GM12878 (cell line): ENCODE measurements around the gene KCNG1. TPM values are rescaled to one million over a fixed set of nuclear protein-coding genes. Genes with fewer than 3 reads are reported as not detected.

Experiments
- ATAC-seq: fragments of 200-7000 bp; cut with Tn5 transposase; 3 replicates; pipeline ENCODE4 v1.9.1; 2020; ENCODE audit warnings: mild to moderate bottlenecking, moderate library complexity
- BruUV-seq: library from RNA; stranded (reverse); fragments of 400-500 nt; replicated peaks from 2 replicates; lab custom pipeline; 2021; lab: Mats Ljungman, UMichigan
- CTCF ChIA-PET: fragments of 300-600 bp; sonication (Branson Sonifier 250); formaldehyde crosslinking; extraction: SDS; loops from one replicate; lab custom pipeline; 2021; ENCODE audit warnings: inconsistent platforms; lab: Yijun Ruan, JAX
- POLR2A ChIA-PET: fragments of 350-600 bp; formaldehyde crosslinking; extraction: SDS; loops from one replicate; lab custom pipeline; 2021; ENCODE audit warnings: inconsistent platforms; lab: Charles Lee
- RAD21 ChIA-PET: fragments of 300-600 bp; sonication (Branson Sonifier 250); formaldehyde crosslinking; loops from one replicate; lab custom pipeline; 2023; ENCODE audit warnings: antibody characterized with exemption; ENCODE audit not compliant: unreplicated experiment; lab: Charles Lee
- SMC1A ChIA-PET: fragments of 300-600 bp; sonication (Branson Sonifier 250); formaldehyde crosslinking; loops from one replicate; lab custom pipeline; 2023; ENCODE audit not compliant: unreplicated experiment, uncharacterized antibody; lab: Charles Lee
- DNase-seq: peaks from one replicate; pipeline ENCODE4 v3.0.0-alpha.2; 2011; ENCODE audit warnings: low read depth, low spot score
- FAIRE-seq: peaks from 3 replicates; lab custom pipeline; 2011; peaks lifted over from hg19 to GRCh38; lab: Jason Lieb, UNC
- H2AFZ ChIP-seq: 2 replicates; pipeline ENCODE4 v1.6.0; 2011; ENCODE audit warnings: low read depth, low read length, control low read depth; ENCODE audit not compliant: control insufficient read depth
- H3K27ac ChIP-seq: 2 replicates; pipeline ENCODE4 v1.5.1; 2011; ENCODE audit warnings: control low read depth; ENCODE audit not compliant: control insufficient read depth, insufficient read depth
- H3K27me3 ChIP-seq, 2 experiments: replicated peaks in 1 of 2; 2 replicates each; pipeline versions ENCODE4 v1.6.0 to v1.6.1; 2011; ENCODE audit warnings: low read length in 1 of 2; ENCODE audit not compliant: control insufficient read depth in 2 of 2, insufficient read depth in 2 of 2
- H3K36me3 ChIP-seq, 2 experiments: 2 replicates each; pipeline ENCODE4 v1.5.1; 2011; ENCODE audit warnings: low read length in 1 of 2; ENCODE audit not compliant: control insufficient read depth in 2 of 2, insufficient read depth in 2 of 2
- H3K4me1 ChIP-seq: 2 replicates; pipeline ENCODE4 v1.6.1; 2011; ENCODE audit warnings: mild to moderate bottlenecking, low read length, moderate library complexity, mixed read lengths; ENCODE audit not compliant: control insufficient read depth, insufficient read depth
- H3K4me2 ChIP-seq: 2 replicates; pipeline ENCODE4 v1.6.0; 2011; ENCODE audit warnings: control low read depth; ENCODE audit not compliant: control insufficient read depth, insufficient read depth
- H3K4me3 ChIP-seq: fragments of 200-600 bp; sonication (generic); 2 replicates; pipeline ENCODE4 v1.5.1; 2016
- H3K79me2 ChIP-seq: 2 replicates; pipeline ENCODE4 v1.6.0; 2011; ENCODE audit warnings: low read length; ENCODE audit not compliant: control insufficient read depth, insufficient read depth
- H3K9ac ChIP-seq: 2 replicates; pipeline ENCODE4 v1.8.0; 2011; ENCODE audit warnings: low read length, control low read depth, mixed read lengths; ENCODE audit not compliant: control insufficient read depth, insufficient read depth
- H3K9me3 ChIP-seq: replicated peaks from 3 replicates; pipeline ENCODE4 v1.5.1; 2011; ENCODE audit warnings: mild to moderate bottlenecking, low read length; ENCODE audit not compliant: control insufficient read depth, insufficient read depth
- H4K20me1 ChIP-seq: 2 replicates; pipeline ENCODE4 v1.6.0; 2011; ENCODE audit not compliant: control insufficient read depth, insufficient read depth
- FOS ChIP-seq: IDR thresholded peaks from 3 replicates; pipeline ENCODE4 v1.6.1; 2011; ENCODE audit warnings: borderline replicate concordance; ENCODE audit not compliant: insufficient read length; ENCODE audit errors: extremely low read depth
- NR2C2 ChIP-seq: IDR thresholded peaks from 2 replicates; pipeline ENCODE4 v1.6.1; 2011; ENCODE audit warnings: borderline replicate concordance, low read depth; ENCODE audit not compliant: control insufficient read depth, insufficient read length
- YBX1 ChIP-seq: fragments of 450-650 bp; IDR thresholded peaks from 2 replicates; pipeline ENCODE4 v1.6.1; 2016; ENCODE audit warnings: antibody characterized with exemption
- WGBS: methylation state at CpG from one replicate; pipeline ENCODE4 v1.1.6; 2016; ENCODE audit warnings: low lambda C conversion rate; ENCODE audit not compliant: insufficient replicate concordance, insufficient coverage; ENCODE audit errors: missing lambda C conversion rate; 5-methylcytosine and 5-hydroxymethylcytosine counted together
- in situ Hi-C: fragments of 300-500 bp; cut with MboI; formaldehyde crosslinking; loops from 9 replicates; pipeline ENCODE4 v1.14.3; 2018; ENCODE audit warnings: mixed read lengths
- intact Hi-C: fragments of 100-400 bp; cut with micrococcal nuclease; formaldehyde crosslinking; loops from one replicate; pipeline ENCODE4 v1.14.2; 2022; ENCODE audit not compliant: unreplicated experiment
- polyA plus RNA-seq, 11 experiments: library from polyadenylated mRNA; depleted of rRNA in 4 of 11; unstranded in 6 of 11; stranded (reverse) in 5 of 11; fragments of >200 nt; fragmentation: Nextera tagmentation in 4 of 11; fragmentation: Illumina TruSeq in 1 of 11; extraction: Ambion mirVana in 4 of 11; extraction: Trizol in 1 of 11; gene quantifications; 1 replicate in 1 of 11; 2 replicates in 10 of 11; pipeline versions ENCODE4 v1.2.1 to v1.2.3, GENCODE V29; 2011 to 2016; ENCODE audit warnings: inconsistent platforms in 2 of 11, missing spikeins in 2 of 11, low read depth in 1 of 11
- total RNA-seq, 4 experiments: library from RNA; depleted of rRNA in 3 of 4; stranded (reverse); fragments of >200 nt in 3 of 4; fragmentation: Illumina TruSeq in 1 of 4; extraction: Trizol in 1 of 4; gene quantifications; 2 replicates each; pipeline versions ENCODE4 v1.2.1 to v1.2.3, GENCODE V29; 2013 to 2021
- TF ChIP-seq, protein P1 (sequence below): fragments of 450-650 bp; IDR thresholded peaks from 2 replicates; pipeline ENCODE4 v1.6.1; 2017; ENCODE audit warnings: antibody characterized with exemption, mild to moderate bottlenecking, moderate library complexity
- TF ChIP-seq, protein P2 (sequence below): fragments of 450-650 bp; IDR thresholded peaks from 2 replicates; pipeline ENCODE4 v1.6.1; 2018; ENCODE audit warnings: borderline replicate concordance, mild to moderate bottlenecking; ENCODE audit not compliant: partially characterized antibody

The KCNG1 gene
- total and polyA plus RNA-seq, 10 of the 15 experiments (the other 5 are each of a cell fraction or from before 2014, with no cell fraction given), result not detected

DNA sequence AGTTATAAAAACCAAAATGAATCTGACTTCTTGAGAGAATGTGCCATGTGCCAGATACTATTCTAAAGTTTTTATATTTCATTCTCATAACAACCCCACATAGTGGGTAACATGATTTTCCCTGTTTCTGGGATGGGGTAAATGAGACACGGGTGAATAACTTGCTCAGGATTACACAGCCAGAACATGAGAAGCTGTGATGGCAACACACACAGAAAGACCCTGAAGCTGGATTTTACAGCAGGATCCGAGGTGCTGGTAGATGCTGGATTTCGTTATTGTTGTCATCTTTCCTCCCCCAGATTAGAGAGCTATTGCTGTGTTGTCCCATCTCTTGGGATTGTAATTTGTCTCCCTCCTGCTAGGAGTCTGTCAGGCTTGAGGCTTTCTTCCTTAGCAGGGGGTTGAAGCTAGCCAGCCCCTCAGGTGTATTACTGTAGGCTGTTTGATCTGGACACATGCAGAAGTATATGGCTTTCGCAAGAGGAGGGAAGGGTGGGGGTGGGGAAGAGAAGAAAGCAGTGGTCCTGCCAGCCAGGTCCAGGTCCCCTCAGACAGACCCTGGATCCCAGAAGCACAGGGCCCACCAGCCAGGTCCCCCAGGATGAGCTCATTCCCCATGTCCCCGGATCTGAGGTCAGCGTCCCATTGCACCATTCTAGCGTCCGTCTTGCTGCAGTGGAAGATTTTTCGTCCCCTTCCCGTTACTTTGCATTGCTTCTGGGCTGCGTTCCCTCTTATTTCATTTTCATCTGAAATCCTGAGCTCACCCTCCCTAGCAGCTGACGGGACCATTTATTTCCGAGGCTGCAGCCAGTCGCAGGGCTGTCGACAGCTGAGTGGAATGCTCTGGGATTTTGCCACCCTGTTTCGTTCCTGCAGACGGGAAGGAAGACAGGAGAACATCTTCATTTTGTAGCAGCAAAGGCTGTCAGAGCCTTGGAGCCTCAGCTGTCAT lies 7.3 kb upstream of the KCNG1 start:
- no peak overlapping the region for H3K4me3 ChIP-seq
- no peak overlapping the region for H2AFZ ChIP-seq
- H3K27me3 ChIP-seq, result peaks cover 5% of the 10 kb centered on the region in 2 experiments
- no peak overlapping the region for H3K27ac ChIP-seq
- TF ChIP-seq, protein P1, sequence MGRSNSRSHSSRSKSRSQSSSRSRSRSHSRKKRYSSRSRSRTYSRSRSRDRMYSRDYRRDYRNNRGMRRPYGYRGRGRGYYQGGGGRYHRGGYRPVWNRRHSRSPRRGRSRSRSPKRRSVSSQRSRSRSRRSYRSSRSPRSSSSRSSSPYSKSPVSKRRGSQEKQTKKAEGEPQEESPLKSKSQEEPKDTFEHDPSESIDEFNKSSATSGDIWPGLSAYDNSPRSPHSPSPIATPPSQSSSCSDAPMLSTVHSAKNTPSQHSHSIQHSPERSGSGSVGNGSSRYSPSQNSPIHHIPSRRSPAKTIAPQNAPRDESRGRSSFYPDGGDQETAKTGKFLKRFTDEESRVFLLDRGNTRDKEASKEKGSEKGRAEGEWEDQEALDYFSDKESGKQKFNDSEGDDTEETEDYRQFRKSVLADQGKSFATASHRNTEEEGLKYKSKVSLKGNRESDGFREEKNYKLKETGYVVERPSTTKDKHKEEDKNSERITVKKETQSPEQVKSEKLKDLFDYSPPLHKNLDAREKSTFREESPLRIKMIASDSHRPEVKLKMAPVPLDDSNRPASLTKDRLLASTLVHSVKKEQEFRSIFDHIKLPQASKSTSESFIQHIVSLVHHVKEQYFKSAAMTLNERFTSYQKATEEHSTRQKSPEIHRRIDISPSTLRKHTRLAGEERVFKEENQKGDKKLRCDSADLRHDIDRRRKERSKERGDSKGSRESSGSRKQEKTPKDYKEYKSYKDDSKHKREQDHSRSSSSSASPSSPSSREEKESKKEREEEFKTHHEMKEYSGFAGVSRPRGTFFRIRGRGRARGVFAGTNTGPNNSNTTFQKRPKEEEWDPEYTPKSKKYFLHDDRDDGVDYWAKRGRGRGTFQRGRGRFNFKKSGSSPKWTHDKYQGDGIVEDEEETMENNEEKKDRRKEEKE, result no peak
- TF ChIP-seq NR2C2 (no peak), YBX1 (no peak), FOS (no peak)
- TF ChIP-seq, protein P2, sequence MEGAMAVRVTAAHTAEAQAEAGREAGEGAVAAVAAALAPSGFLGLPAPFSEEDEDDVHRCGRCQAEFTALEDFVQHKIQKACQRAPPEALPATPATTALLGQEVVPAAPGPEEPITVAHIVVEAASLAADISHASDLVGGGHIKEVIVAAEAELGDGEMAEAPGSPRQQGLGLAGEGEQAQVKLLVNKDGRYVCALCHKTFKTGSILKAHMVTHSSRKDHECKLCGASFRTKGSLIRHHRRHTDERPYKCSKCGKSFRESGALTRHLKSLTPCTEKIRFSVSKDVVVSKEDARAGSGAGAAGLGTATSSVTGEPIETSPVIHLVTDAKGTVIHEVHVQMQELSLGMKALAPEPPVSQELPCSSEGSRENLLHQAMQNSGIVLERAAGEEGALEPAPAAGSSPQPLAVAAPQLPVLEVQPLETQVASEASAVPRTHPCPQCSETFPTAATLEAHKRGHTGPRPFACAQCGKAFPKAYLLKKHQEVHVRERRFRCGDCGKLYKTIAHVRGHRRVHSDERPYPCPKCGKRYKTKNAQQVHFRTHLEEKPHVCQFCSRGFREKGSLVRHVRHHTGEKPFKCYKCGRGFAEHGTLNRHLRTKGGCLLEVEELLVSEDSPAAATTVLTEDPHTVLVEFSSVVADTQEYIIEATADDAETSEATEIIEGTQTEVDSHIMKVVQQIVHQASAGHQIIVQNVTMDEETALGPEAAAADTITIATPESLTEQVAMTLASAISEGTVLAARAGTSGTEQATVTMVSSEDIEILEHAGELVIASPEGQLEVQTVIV, result no peak
- DNase-seq (no peak), FAIRE-seq (no peak), ATAC-seq (no peak)
- ChIA-PET SMC1A (interaction anchor here (1.0 kb wide), 1 partner anchor 80 kb away, joined by 3 read pairs; no protein-coding TSS in a partner anchor), POLR2A (no interaction called here), CTCF (interaction anchor here (2.0 to 2.2 kb wide), 2 partner anchors 15 to 43 kb away, joined by 7 to 12 read pairs; no protein-coding TSS in a partner anchor), RAD21 (interaction anchor here (0.9 kb wide), 1 partner anchor 43 kb away, joined by 4 read pairs; no protein-coding TSS in a partner anchor)
- H3K4me1 ChIP-seq, result no peaks in the 10 kb centered on the region
- no TSS peak for BruUV-seq
- in situ Hi-C loops, result no loop called here
- intact Hi-C loops, result no loop called here
- H4K20me1 ChIP-seq, result no peaks in the 10 kb centered on the region
- no peaks in the 10 kb centered on the region; the same call in 2 of the 3 replicates for H3K9me3 ChIP-seq
- no peaks in the 10 kb centered on the region for H3K36me3 ChIP-seq
- 30% methylated on average over 17 of the region's 17 CpGs for WGBS
- no peak overlapping the region for H3K4me2 ChIP-seq
- H3K79me2 ChIP-seq, result no peaks in the 10 kb centered on the region
- no peak overlapping the region for H3K9ac ChIP-seq
